HCT116 (cell line): ENCODE results near the gene SEC22A. TPM values are rescaled to one million over a fixed set of nuclear protein-coding genes. Genes with fewer than 3 reads are reported as not detected.

ENCODE experiments used
- ATAC-seq: fragments of 200-7000 bp; cut with Tn5 transposase; 2 replicates; pipeline ENCODE4 v1.9.1; 2020; ENCODE audit warnings: mild to moderate bottlenecking, moderate library complexity
- BruUV-seq: library from RNA; stranded (reverse); fragments of 400-500 nt; replicated peaks from 2 replicates; lab custom pipeline; 2021; lab: Mats Ljungman, UMichigan
- CTCF ChIA-PET: fragments of 300-600 bp; sonication (Branson Sonifier 250); formaldehyde crosslinking; loops from one replicate; lab custom pipeline; 2021; ENCODE audit warnings: antibody characterized with exemption; lab: Charles Lee
- POLR2A ChIA-PET: fragments of 300-600, 350-600 bp; sonication (Branson Sonifier 250); formaldehyde crosslinking; loops from one replicate; lab custom pipeline; 2021; ENCODE audit warnings: antibody characterized with exemption; lab: Charles Lee
- RAD21 ChIA-PET, 2 experiments: fragments of 300-600 bp; sonication (Branson Sonifier 250); formaldehyde crosslinking; loops; one replicate each; lab custom pipeline; 2023; ENCODE audit warnings: low total read pairs in 2 of 2; ENCODE audit not compliant: uncharacterized antibody in 2 of 2, unreplicated experiment in 2 of 2, low non-redundant PET in 1 of 2; lab: Charles Lee
- DNase-seq: peaks from one replicate; pipeline ENCODE4 v3.0.0-alpha.2; 2010; ENCODE audit warnings: low read depth, low spot score
- H2AFZ ChIP-seq: fragments of 200-600 bp; shearing (Covaris generic), sonication (generic); 2 replicates; pipeline ENCODE4 v1.6.1; 2017; ENCODE audit warnings: low read depth, mixed run types, mixed read lengths, antibody characterized with exemption, low read length; ENCODE audit not compliant: poor library complexity, severe bottlenecking
- H3K27ac ChIP-seq: 2 replicates; pipeline ENCODE4 v1.5.1; 2012; ENCODE audit warnings: low read depth, low read length
- H3K27me3 ChIP-seq: fragments of 200-600 bp; sonication (generic); 2 replicates; pipeline ENCODE4 v1.6.1; 2016; ENCODE audit warnings: mixed run types, low read length, mixed read lengths; ENCODE audit not compliant: insufficient read depth
- H3K36me3 ChIP-seq, 2 experiments: fragments of 200-500 bp in 1 of 2; fragments of 200-600 bp in 1 of 2; sonication (Bioruptor generic) in 1 of 2; sonication (generic) in 1 of 2; 2 replicates each; pipeline versions ENCODE4 v1.5.1 to v1.6.1; 2014 to 2016; ENCODE audit warnings: low read length in 2 of 2, inconsistent platforms in 1 of 2, mixed read lengths in 1 of 2, mixed run types in 1 of 2; ENCODE audit not compliant: insufficient read depth in 2 of 2, control insufficient read depth in 1 of 2
- H3K4me1 ChIP-seq, 2 experiments: fragments of 200-600 bp in 1 of 2; sonication (generic) in 1 of 2; 2 replicates each; pipeline versions ENCODE4 v1.5.1 to v1.6.1; 2012 to 2017; ENCODE audit warnings: low read length in 2 of 2, inconsistent platforms in 1 of 2, mild to moderate bottlenecking in 1 of 2, mixed read lengths in 1 of 2, mixed run types in 1 of 2, moderate library complexity in 1 of 2; ENCODE audit not compliant: insufficient read depth in 2 of 2, control insufficient read depth in 1 of 2
- H3K4me2 ChIP-seq: fragments of 200-600 bp; sonication (generic); 2 replicates; pipeline ENCODE4 v1.6.1; 2017; ENCODE audit warnings: mixed run types, low read length, mixed read lengths
- H3K4me3 ChIP-seq, 2 experiments: fragments of 200-600 bp in 1 of 2; sonication (generic) in 1 of 2; replicated peaks in 1 of 2; 2 replicates each; pipeline ENCODE4 v1.5.1; 2011 to 2016; ENCODE audit warnings: low read length in 2 of 2, control low read depth in 1 of 2, low read depth in 1 of 2, mild to moderate bottlenecking in 1 of 2, mixed read lengths in 1 of 2, mixed run types in 1 of 2
- H3K79me2 ChIP-seq: fragments of 200-600 bp; sonication (generic); 2 replicates; pipeline ENCODE4 v1.6.1; 2017; ENCODE audit warnings: mild to moderate bottlenecking, mixed run types, low read length, moderate library complexity, mixed read lengths; ENCODE audit not compliant: insufficient read depth
- H3K9ac ChIP-seq: fragments of 200-600 bp; sonication (generic); 2 replicates; pipeline ENCODE4 v1.6.1; 2016; ENCODE audit warnings: low read length, mixed read lengths
- H3K9me2 ChIP-seq: fragments of 200-600 bp; sonication (generic), shearing (Covaris generic); 2 replicates; pipeline ENCODE4 v1.6.1; 2017; ENCODE audit warnings: mixed run types, mild to moderate bottlenecking, moderate library complexity; ENCODE audit not compliant: insufficient read depth
- H3K9me3 ChIP-seq, 2 experiments: fragments of 200-500 bp in 1 of 2; fragments of 200-600 bp in 1 of 2; sonication (Bioruptor generic) in 1 of 2; sonication (generic) in 1 of 2; 2 replicates each; pipeline ENCODE4 v1.6.1; 2014 to 2017; ENCODE audit warnings: low read length in 2 of 2, mixed read lengths in 2 of 2, inconsistent platforms in 1 of 2, low read depth in 1 of 2, mild to moderate bottlenecking in 1 of 2, mixed run types in 1 of 2, moderate library complexity in 1 of 2; ENCODE audit not compliant: control insufficient read depth in 1 of 2, insufficient read depth in 1 of 2
- H4K20me1 ChIP-seq: fragments of 200-600 bp; sonication (generic), shearing (Covaris generic); 2 replicates; pipeline ENCODE4 v1.6.1; 2017; ENCODE audit warnings: mixed run types, mild to moderate bottlenecking, moderate library complexity; ENCODE audit not compliant: insufficient read depth
- ATF3 ChIP-seq: IDR thresholded peaks from 2 replicates; pipeline ENCODE4 v1.6.1; 2012
- CBX3 ChIP-seq: IDR thresholded peaks from 2 replicates; pipeline ENCODE4 v1.6.1; 2012; ENCODE audit warnings: low read depth
- CTCF ChIP-seq, 3 experiments: fragments of 200-600 bp in 1 of 3; sonication (generic) in 1 of 3; IDR thresholded peaks in 2 of 3; conservative IDR thresholded peaks in 1 of 3; 2 replicates each; pipeline ENCODE4 v1.5.1; 2012 to 2017; ENCODE audit warnings: low read depth in 2 of 3, low read length in 2 of 3, antibody characterized with exemption in 1 of 3, borderline replicate concordance in 1 of 3, control low read depth in 1 of 3, mild to moderate bottlenecking in 1 of 3, mixed read lengths in 1 of 3, mixed run types in 1 of 3, moderate library complexity in 1 of 3; ENCODE audit not compliant: insufficient read depth in 1 of 3
- ELF1 ChIP-seq: IDR thresholded peaks from 2 replicates; pipeline ENCODE4 v1.6.1; 2012; ENCODE audit warnings: low read depth, borderline replicate concordance
- EZH2 ChIP-seq: fragments of 200-600 bp; sonication (generic); IDR thresholded peaks from 2 replicates; pipeline ENCODE4 v1.6.1; 2017; ENCODE audit warnings: antibody characterized with exemption, mixed run types
- JUND ChIP-seq: IDR thresholded peaks from 2 replicates; pipeline ENCODE4 v1.6.1; 2012
- POLR2AphosphoS5 ChIP-seq: IDR thresholded peaks from 2 replicates; pipeline ENCODE4 v1.6.1; 2011; ENCODE audit warnings: mild to moderate bottlenecking, low read depth, low read length, moderate library complexity
- ZFX ChIP-seq: fragments of 450-650 bp; IDR thresholded peaks from 2 replicates; pipeline ENCODE4 v1.6.1; 2017
- ZNF274 ChIP-seq: fragments of 200-500 bp; sonication (Bioruptor generic); IDR thresholded peaks from 2 replicates; pipeline ENCODE4 v1.6.1; 2014; ENCODE audit warnings: mild to moderate bottlenecking, low read depth, low read length, inconsistent platforms
- intact Hi-C: fragments of 100-400 bp; cut with micrococcal nuclease; formaldehyde crosslinking; loops from 2 replicates; pipeline ENCODE4 v1.10.0; 2022
- total RNA-seq: library from RNA; stranded (reverse); gene quantifications from one replicate; pipeline ENCODE4 v1.2.1, GENCODE V29; 2021; ENCODE audit not compliant: unreplicated experiment

The SEC22A gene
- total RNA-seq, 1 experiment from 2014 or later: 10.6 TPM

- H3K79me2 ChIP-seq: no peaks in the 10 kb centered on the region
- no peak overlapping the region for H3K4me2 ChIP-seq
- no peak overlapping the region for H3K4me3 ChIP-seq
- ChIA-PET POLR2A (no interaction called here), CTCF (no interaction called here), RAD21 (no interaction called here)
- no peak overlapping the region for H3K27ac ChIP-seq
- no peak overlapping the region for H3K9ac ChIP-seq
- peaks cover 19 to 44% of the 10 kb centered on the region in 2 experiments for H3K36me3 ChIP-seq
- no peak for ATAC-seq
- no peaks in the 10 kb centered on the region for H3K9me3 ChIP-seq
- no peak for DNase-seq
- no peaks in the 10 kb centered on the region for H3K9me2 ChIP-seq
- TF ChIP-seq ATF3 (no peak), ELF1 (no peak), CBX3 (no peak), ZFX (no peak), CTCF (IDR thresholded peaks at IDR 0.05 in 2 of 3, conservative IDR thresholded peaks at IDR 0.05 in 1 of 3; ENCODE audit: borderline replicate concordance in 1 of 3, insufficient read depth in 1 of 3, low read depth in 2 of 3, low read length in 2 of 3) (no peak), JUND (no peak), POLR2AphosphoS5 (no peak), EZH2 (no peak), ZNF274 (no peak)
- H2AFZ ChIP-seq: no peak overlapping the region
- no peaks in the 10 kb centered on the region; the same call in 1 of the 2 replicates for H4K20me1 ChIP-seq
- H3K4me1 ChIP-seq: no peaks in the 10 kb centered on the region
- intact Hi-C loops: no loop called here
- no peaks in the 10 kb centered on the region for H3K27me3 ChIP-seq
- BruUV-seq: no TSS peak
These were observed 43.4 kb upstream of the SEC22A start for GRCh38 chr3:123158330-123158729.
